Stimulated activated CD4-positive, alpha-beta T cell treated with anti-CD3 and anti-CD28 coated beads, TNF-alpha, amount 100 ng/mL, for 24 hours (primary cell): ENCODE results near the gene RYR3.

Experiments used
- DNase-seq, 3 experiments: peaks; one replicate each; pipeline ENCODE4 v3.0.0-alpha.2; 2020; ENCODE audit warnings: low read depth in 3 of 3

RYR3 gene

GRCh38 chr15:33639978-33640377 is 329.2 kb downstream of the RYR3 start:
- DNase-seq = no peak

GRCh38 chr15:33641069-33641468 is 330.3 kb downstream of the RYR3 start:
- no peak for DNase-seq

GRCh38 chr15:33644304-33644703 is 333.5 kb downstream of the RYR3 start:
- no peak for DNase-seq

GRCh38 chr15:33646744-33647143 is 336.0 kb downstream of the RYR3 start:
- no peak for DNase-seq

- peak in 1 of 3 experiments; percentile 12 for DNase-seq
These were observed 338.6 kb downstream of the RYR3 start for GRCh38 chr15:33649217-33649933.

GRCh38 chr15:33654860-33655259 is 344.1 kb downstream of the RYR3 start:
- no peak for DNase-seq

GRCh38 chr15:33655488-33655887 is 344.7 kb downstream of the RYR3 start:
- DNase-seq = no peak

- DNase-seq = no peak
These were observed 345.4 kb downstream of the RYR3 start for GRCh38 chr15:33656168-33656567.

GRCh38 chr15:33660151-33660550 is 349.4 kb downstream of the RYR3 start:
- no peak for DNase-seq

GRCh38 chr15:33662014-33662413 is 351.2 kb downstream of the RYR3 start:
- DNase-seq = no peak

- DNase-seq = no peak
These were observed 354.2 kb downstream of the RYR3 start for GRCh38 chr15:33664947-33665346.

GRCh38 chr15:33670567-33670966 is 359.8 kb downstream of the RYR3 start:
- no peak for DNase-seq

- DNase-seq = no peak
These were observed 360.7 kb downstream of the RYR3 start for GRCh38 chr15:33671456-33671855.

GRCh38 chr15:33675246-33675645 is 364.5 kb downstream of the RYR3 start:
- no peak for DNase-seq

GRCh38 chr15:33677238-33677830 is 366.6 kb downstream of the RYR3 start:
- no peak for DNase-seq

GRCh38 chr15:33678176-33678575 is 367.4 kb downstream of the RYR3 start:
- no peak for DNase-seq

- DNase-seq = no peak
These were observed 367.8 kb downstream of the RYR3 start for GRCh38 chr15:33678602-33679001.

- no peak for DNase-seq
These were observed 368.3 kb downstream of the RYR3 start for GRCh38 chr15:33679061-33679460.

GRCh38 chr15:33680336-33680735 is 369.6 kb downstream of the RYR3 start:
- no peak for DNase-seq

- DNase-seq = no peak
These were observed 382.5 kb downstream of the RYR3 start for GRCh38 chr15:33693166-33693800.

GRCh38 chr15:33698126-33698525 is 387.4 kb downstream of the RYR3 start:
- no peak for DNase-seq

GRCh38 chr15:33699145-33699544 is 388.4 kb downstream of the RYR3 start:
- DNase-seq = no peak
